C4-2B (cell line): Measurements from ENCODE around the gene TIPRL.

Source experiments
- ZFX ChIP-seq: fragments of 450-650 bp; IDR thresholded peaks from 2 replicates; pipeline ENCODE4 v1.6.1; 2017
- TF ChIP-seq, protein P1 (sequence below): fragments of 450-650 bp; conservative IDR thresholded peaks from 2 replicates; pipeline ENCODE4 v1.5.1; 2017; ENCODE audit warnings: mild to moderate bottlenecking

- TF ChIP-seq, protein P1, sequence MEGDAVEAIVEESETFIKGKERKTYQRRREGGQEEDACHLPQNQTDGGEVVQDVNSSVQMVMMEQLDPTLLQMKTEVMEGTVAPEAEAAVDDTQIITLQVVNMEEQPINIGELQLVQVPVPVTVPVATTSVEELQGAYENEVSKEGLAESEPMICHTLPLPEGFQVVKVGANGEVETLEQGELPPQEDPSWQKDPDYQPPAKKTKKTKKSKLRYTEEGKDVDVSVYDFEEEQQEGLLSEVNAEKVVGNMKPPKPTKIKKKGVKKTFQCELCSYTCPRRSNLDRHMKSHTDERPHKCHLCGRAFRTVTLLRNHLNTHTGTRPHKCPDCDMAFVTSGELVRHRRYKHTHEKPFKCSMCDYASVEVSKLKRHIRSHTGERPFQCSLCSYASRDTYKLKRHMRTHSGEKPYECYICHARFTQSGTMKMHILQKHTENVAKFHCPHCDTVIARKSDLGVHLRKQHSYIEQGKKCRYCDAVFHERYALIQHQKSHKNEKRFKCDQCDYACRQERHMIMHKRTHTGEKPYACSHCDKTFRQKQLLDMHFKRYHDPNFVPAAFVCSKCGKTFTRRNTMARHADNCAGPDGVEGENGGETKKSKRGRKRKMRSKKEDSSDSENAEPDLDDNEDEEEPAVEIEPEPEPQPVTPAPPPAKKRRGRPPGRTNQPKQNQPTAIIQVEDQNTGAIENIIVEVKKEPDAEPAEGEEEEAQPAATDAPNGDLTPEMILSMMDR: no peak
- no peak for TF ChIP-seq ZFX
These were observed 45.1 kb downstream of the TIPRL start for GRCh38 chr1:168223681-168224540.
